Rectal smooth muscle tissue (tissue), 1 donor: Measurements from ENCODE around the gene MCU.
"Not testable (repeated sequence)": the region's sequence is repeated elsewhere in the genome, so short reads cannot be mapped to it uniquely, and the experiment has no call there.

Experiments used
- H3K27ac ChIP-seq: one replicate; pipeline ENCODE4 v1.7.0; 2013; ENCODE audit warnings: low read depth, low read length, inconsistent platforms
- H3K27me3 ChIP-seq: one replicate; pipeline ENCODE4 v1.7.0; 2013; ENCODE audit warnings: low read length; ENCODE audit not compliant: control insufficient read depth, insufficient read depth
- H3K36me3 ChIP-seq: one replicate; pipeline ENCODE4 v1.7.0; 2013; ENCODE audit warnings: low read length; ENCODE audit not compliant: control insufficient read depth, insufficient read depth
- H3K4me1 ChIP-seq: one replicate; pipeline ENCODE4 v1.7.0; 2013; ENCODE audit warnings: low read length; ENCODE audit not compliant: control insufficient read depth, insufficient read depth
- H3K4me3 ChIP-seq: one replicate; pipeline ENCODE4 v1.7.0; 2013; ENCODE audit warnings: low read length
- H3K9ac ChIP-seq: one replicate; pipeline ENCODE4 v1.7.0; 2013; ENCODE audit warnings: low read length

The MCU gene

DNA sequence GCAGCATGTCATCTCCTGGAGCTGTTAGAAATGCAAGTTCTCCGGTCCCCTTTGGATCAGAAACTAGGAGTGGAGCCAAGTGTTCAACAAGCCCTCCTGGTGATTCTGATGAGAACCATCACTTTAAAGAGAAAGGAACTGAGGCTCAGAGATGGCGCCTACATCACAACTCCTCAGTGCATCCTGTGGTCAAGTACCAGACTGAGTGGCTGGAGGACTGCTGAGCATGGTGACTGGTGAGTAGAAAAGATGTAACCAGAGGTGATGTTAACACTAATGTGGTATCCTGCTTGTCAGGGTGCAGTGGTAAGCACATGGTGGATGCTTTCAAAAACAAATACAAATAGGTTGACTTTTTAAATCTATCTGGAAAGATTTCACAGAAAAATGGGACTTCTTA lies 198.1 kb downstream of the MCU start:
- Histone ChIP-seq H3K36me3 (peaks cover 7% of the 10 kb centered on the region), H3K4me1 (no peaks in the 10 kb centered on the region)

DNA sequence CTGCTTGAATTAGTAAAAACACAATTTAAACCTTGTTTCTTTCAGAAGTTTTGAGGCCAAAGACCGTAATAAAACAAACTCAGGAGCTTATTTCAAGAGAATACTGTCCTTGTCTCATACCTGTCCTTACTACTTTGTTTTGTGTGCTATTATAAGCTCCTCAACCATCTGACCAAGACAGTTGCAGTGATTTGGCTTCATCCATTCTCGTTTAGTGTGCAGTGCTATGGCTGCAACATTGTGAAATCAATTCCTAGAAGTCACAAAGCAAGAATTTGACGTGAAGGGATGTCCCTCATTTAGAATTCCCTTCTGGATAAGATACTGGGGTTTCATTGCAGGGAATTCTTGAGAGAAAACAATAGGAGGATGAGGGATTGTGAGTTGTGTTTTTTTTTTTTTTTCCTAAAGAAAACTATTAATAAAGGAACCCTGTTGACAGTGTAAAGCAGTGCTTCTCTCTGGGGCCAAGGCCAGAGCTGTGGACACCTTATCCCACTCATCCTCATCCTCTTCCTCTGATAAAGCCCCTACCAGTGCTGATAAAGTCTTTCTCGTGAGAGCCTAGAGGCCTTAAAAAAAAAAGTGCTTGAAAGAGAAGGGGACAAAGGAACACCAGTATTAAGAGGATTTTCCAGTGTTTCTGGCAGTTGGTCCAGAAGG lies 201.3 kb downstream of the MCU start, which contains the start of gene OIT3:
Gene OIT3, plus strand, starts transcription at position 604 of the 663 bp plus-strand sequence. CDS start 60 bp downstream, outside the sequence.
- H3K27ac ChIP-seq = no peak within 1 kb of the TSS
- no peak within 1 kb of the TSS for H3K4me3 ChIP-seq
- H3K36me3 ChIP-seq = peaks cover under 1% of the 10 kb centered on the region
- H3K4me1 ChIP-seq = no peaks in the 10 kb centered on the region
- H3K9ac ChIP-seq = no peak within 1 kb of the TSS
- H3K27me3 ChIP-seq = no peaks in the 10 kb centered on the region

More for the DNA sequence above, 198.1 kb downstream of the MCU start:
- no peak overlapping the region for H3K4me3 ChIP-seq
- H3K27me3 ChIP-seq = no peaks in the 10 kb centered on the region
- no peak overlapping the region for H3K27ac ChIP-seq
- no peak overlapping the region for H3K9ac ChIP-seq

DNA sequence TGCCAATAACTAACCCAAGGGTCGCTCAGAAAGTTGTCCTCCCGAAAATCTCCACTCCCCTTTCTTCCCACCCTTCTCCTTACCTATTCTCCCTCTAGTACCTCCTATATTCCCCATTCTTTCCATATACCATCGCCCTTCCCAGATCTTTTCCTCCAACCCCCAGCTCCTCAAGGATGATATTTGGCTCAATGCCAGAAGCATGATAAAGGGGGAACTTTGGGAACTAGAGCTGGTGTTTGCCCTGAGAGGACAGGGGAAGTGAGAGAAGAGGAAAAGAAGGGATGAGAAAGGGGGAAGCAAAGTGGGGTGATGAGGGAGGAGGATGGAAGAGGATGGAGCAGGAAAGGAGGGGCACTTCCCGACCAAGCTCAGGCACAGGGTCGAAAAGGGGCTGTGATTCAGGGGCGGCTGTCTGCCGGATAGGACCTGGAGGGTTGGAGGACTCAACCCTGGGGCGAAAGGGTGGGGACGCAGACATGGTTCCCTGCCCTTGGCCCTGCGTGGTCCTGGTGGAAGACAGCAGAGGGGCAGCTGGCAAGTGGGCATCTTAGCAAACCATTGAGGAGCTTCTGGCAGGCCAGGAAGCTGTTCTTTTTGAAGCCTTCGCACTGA lies 203.4 kb downstream of the MCU start:
- no peaks in the 10 kb centered on the region for H3K27me3 ChIP-seq
- H3K9ac ChIP-seq = no peak overlapping the region
- no peaks in the 10 kb centered on the region for H3K36me3 ChIP-seq
- H3K4me3 ChIP-seq = no peak overlapping the region
- no peaks in the 10 kb centered on the region for H3K4me1 ChIP-seq
- H3K27ac ChIP-seq = no peak overlapping the region

GRCh38 chr10:72898616-72899015 lies 206.7 kb downstream of the MCU start:
- no peaks in the 10 kb centered on the region for H3K36me3 ChIP-seq
- no peak overlapping the region for H3K27ac ChIP-seq
- H3K27me3 ChIP-seq = no peaks in the 10 kb centered on the region
- no peaks in the 10 kb centered on the region for H3K4me1 ChIP-seq
- H3K9ac ChIP-seq = no peak overlapping the region
- H3K4me3 ChIP-seq = no peak overlapping the region

GRCh38 chr10:72899545-72899944 lies 207.6 kb downstream of the MCU start:
- no peaks in the 10 kb centered on the region for H3K27me3 ChIP-seq
- H3K4me3 ChIP-seq = no peak overlapping the region
- no peaks in the 10 kb centered on the region for H3K36me3 ChIP-seq
- H3K9ac ChIP-seq = no peak overlapping the region
- H3K4me1 ChIP-seq = no peaks in the 10 kb centered on the region
- no peak overlapping the region for H3K27ac ChIP-seq

DNA sequence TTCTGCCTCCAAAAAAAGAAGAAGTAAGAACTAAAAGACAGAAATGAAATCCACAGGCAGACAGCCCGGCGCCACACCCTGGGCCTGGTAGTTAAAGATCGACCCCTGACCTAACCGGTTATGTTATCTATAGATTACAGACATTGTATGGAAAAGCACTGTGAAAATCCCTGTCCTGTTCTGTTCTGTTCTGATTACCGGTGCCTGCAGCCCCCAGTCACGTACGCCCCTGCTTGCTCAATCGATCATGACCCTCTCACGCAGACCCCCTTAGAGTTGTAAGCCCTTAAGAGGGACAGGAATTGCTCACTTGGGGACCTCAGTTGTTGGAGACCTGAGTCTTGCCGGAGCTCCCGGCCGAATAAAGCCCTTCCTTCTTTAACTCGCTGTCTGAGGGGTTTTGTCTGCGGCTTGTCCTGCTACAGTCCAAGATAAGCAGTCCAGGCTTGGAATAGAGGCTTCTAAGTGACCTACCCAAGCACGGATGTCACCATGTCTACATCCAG lies 212.1 kb downstream of the MCU start:
- not testable (repeated sequence) for H3K9ac ChIP-seq, H3K4me1 ChIP-seq, H3K27ac ChIP-seq, H3K36me3 ChIP-seq, H3K4me3 ChIP-seq, H3K27me3 ChIP-seq

GRCh38 chr10:72904806-72905205 lies 212.9 kb downstream of the MCU start:
- Histone ChIP-seq H3K4me3 (no peak overlapping the region), H3K4me1 (no peaks in the 10 kb centered on the region), H3K27ac (no peak overlapping the region), H3K27me3 (no peaks in the 10 kb centered on the region), H3K36me3 (no peaks in the 10 kb centered on the region), H3K9ac (no peak overlapping the region)

GRCh38 chr10:72906446-72906845 lies 214.5 kb downstream of the MCU start:
- H3K27ac ChIP-seq = no peak overlapping the region
- H3K36me3 ChIP-seq = no peaks in the 10 kb centered on the region
- no peak overlapping the region for H3K4me3 ChIP-seq
- H3K27me3 ChIP-seq = no peaks in the 10 kb centered on the region
- no peaks in the 10 kb centered on the region for H3K4me1 ChIP-seq
- H3K9ac ChIP-seq = no peak overlapping the region

GRCh38 chr10:72910705-72911104 lies 218.8 kb downstream of the MCU start:
- no peak overlapping the region for H3K4me3 ChIP-seq
- H3K9ac ChIP-seq = no peak overlapping the region
- no peaks in the 10 kb centered on the region for H3K27me3 ChIP-seq
- no peaks in the 10 kb centered on the region for H3K36me3 ChIP-seq
- H3K4me1 ChIP-seq = no peaks in the 10 kb centered on the region
- H3K27ac ChIP-seq = no peak overlapping the region

DNA sequence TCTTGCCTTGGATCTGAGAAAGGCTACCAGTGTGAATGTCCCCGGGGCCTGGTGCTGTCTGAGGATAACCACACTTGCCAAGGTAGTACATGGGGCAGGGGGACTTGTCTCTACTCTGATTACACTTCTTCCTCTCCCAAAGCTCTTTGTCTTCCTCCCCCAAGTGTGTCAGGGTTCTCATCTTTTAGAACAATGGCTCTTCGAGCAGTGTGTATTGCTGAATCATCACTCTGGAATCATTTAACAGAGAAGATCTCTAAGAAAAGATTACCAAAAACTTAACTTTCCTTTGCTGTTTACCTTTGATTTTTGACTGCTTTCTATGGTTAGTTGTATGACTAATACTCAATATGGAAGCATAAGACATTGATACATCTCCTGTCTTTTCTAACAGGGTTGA lies 219.8 kb downstream of the MCU start:
- Histone ChIP-seq H3K9ac (no peak overlapping the region), H3K27me3 (no peaks in the 10 kb centered on the region), H3K36me3 (no peaks in the 10 kb centered on the region), H3K27ac (no peak overlapping the region), H3K4me3 (no peak overlapping the region), H3K4me1 (no peaks in the 10 kb centered on the region)

DNA sequence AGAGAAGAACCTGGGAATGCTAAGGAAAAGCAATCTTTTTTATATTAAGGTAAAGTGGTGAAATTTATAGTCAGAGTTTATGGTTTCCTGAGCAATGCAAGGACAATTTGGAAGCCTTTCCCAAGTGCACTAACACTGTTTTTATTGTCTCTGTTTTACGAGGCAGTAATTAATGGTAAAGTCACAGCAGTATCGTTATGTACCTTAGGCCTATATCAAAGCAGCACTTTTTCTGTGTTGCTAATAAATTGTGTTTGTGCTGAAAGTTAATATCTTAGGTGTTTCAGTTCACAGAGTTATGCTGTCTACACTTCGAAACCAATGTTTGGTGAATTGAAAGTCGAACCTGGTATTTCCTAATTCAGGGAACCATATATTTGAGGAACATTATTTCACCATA lies 220.8 kb downstream of the MCU start:
- no peaks in the 10 kb centered on the region for H3K27me3 ChIP-seq
- H3K36me3 ChIP-seq = no peaks in the 10 kb centered on the region
- H3K4me1 ChIP-seq = no peaks in the 10 kb centered on the region
- no peak overlapping the region for H3K9ac ChIP-seq
- no peak overlapping the region for H3K4me3 ChIP-seq
- no peak overlapping the region for H3K27ac ChIP-seq

- no peak overlapping the region for H3K27ac ChIP-seq
- no peaks in the 10 kb centered on the region for H3K4me1 ChIP-seq
- H3K9ac ChIP-seq = no peak overlapping the region
- H3K27me3 ChIP-seq = no peaks in the 10 kb centered on the region
- no peaks in the 10 kb centered on the region for H3K36me3 ChIP-seq
- no peak overlapping the region for H3K4me3 ChIP-seq
Observed at GRCh38 chr10:72913287-72913686, 221.3 kb downstream of the MCU start.

DNA sequence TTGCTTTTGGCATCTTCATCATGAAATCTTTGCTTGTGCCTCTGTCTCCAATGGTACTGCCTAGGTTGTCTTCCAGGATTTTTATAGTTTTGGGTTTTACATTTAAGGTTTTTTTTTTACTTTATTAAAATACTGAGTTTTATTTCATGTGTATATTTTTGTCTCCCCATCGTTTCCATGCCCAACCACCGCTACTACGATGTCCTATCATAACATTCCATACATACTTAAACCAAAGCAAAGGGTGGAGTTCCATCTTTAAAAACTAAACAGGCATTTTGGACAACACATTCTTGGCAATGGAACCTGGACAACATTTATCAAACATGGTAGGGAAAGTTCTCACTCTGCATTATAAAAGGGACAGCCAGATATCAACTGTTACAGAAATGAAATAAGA lies 225.3 kb downstream of the MCU start:
- H3K4me3 ChIP-seq, H3K4me1 ChIP-seq, H3K27me3 ChIP-seq, H3K27ac ChIP-seq, H3K36me3 ChIP-seq, H3K9ac ChIP-seq: not testable (repeated sequence)
